Measurements from ENCODE around the gene RAB11FIP2. TPM values are rescaled to one million over a fixed set of nuclear protein-coding genes. Genes with fewer than 3 reads are reported as not detected.

RAB11FIP2 gene
- total RNA-seq, 1 experiment from 2014 or later, result 18.4 TPM

DNA sequence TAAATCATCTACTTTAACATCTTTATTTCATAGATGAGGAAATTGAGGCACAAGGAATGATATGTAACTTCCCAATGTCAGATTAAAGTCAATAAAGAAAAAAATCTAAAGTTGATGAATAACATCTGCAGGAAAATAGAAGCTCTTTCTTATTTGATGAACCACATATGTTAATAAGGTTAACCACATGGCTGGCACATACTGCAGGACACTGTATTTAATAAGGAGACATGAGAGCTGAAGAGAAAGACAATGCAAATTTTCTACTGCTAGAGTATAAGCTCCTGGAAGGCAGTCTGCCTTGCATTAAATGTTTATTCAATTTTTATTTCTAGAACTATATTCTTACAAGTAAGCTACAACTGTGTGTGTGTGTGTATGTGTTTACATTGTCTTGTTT lies 4.4 kb downstream of the RAB11FIP2 start:
- Histone ChIP-seq H4K91ac (ENCODE audit: insufficient read length, low read depth, low read length) (no peak overlapping the region), H3K14ac (ENCODE audit: insufficient read depth, low read length) (no peak overlapping the region), H3K79me2 (ENCODE audit: insufficient read depth, low read length) (peaks cover 1% of the 10 kb centered on the region; the same call in 1 of the 2 replicates), H3K4ac (ENCODE audit: low read depth, low read length) (no peak overlapping the region), H2AK5ac (ENCODE audit: insufficient read length, low read length) (no peak overlapping the region), H3K23me2 (ENCODE audit: insufficient read length, low read depth, low read length, poor library complexity, severe bottlenecking) (peaks cover 5% of the 10 kb centered on the region), H3T11ph (ENCODE audit: low read length) (no peak overlapping the region), H3K79me1 (ENCODE audit: insufficient read depth, low read depth, low read length, poor library complexity, severe bottlenecking) (no peaks in the 10 kb centered on the region), H4K20me1 (ENCODE audit: control insufficient read depth, insufficient read depth, insufficient read length) (no peaks in the 10 kb centered on the region), H3K9ac (ENCODE audit: extremely low read depth, insufficient read length, low read length) (no peak overlapping the region), H3K27me3 (ENCODE audit: insufficient read depth, low read length) (no peaks in the 10 kb centered on the region), H2BK120ac (ENCODE audit: low read depth, low read length, poor library complexity, severe bottlenecking) (no peak overlapping the region), H2BK5ac (ENCODE audit: insufficient read length, low read length) (no peak overlapping the region), H2BK15ac (ENCODE audit: low read depth, low read length) (no peak overlapping the region), H2AFZ (ENCODE audit: low read length) (no peak overlapping the region), H3K4me1 (ENCODE audit: insufficient read depth, low read length) (no peaks in the 10 kb centered on the region), H2BK12ac (ENCODE audit: insufficient read length, low read depth, low read length) (no peak overlapping the region), H3K56ac (ENCODE audit: insufficient read length, low read depth, low read length) (no peak overlapping the region), H3K18ac (ENCODE audit: insufficient read length, low read depth, low read length) (no peak overlapping the region), H4K8ac (replicated peaks; ENCODE audit: insufficient read length, low read depth, low read length) (no peak overlapping the region), H3K23ac (ENCODE audit: insufficient read length, low read depth, low read length) (no peak overlapping the region), H3K27ac (ENCODE audit: insufficient read length, low read depth, low read length) (no peak overlapping the region), H2BK20ac (ENCODE audit: low read depth, low read length, poor library complexity, severe bottlenecking) (no peak overlapping the region), H3K9me3 (ENCODE audit: control insufficient read depth, low read depth, low read length) (no peaks in the 10 kb centered on the region), H3K4me2 (ENCODE audit: insufficient read depth, insufficient read length, low read length) (no peak overlapping the region), H4K5ac (ENCODE audit: insufficient read length, low read depth, low read length) (no peak overlapping the region)
- no peaks in the 10 kb centered on the region for H3K36me3 Mint-ChIP-seq (ENCODE audit: insufficient read depth in 1 of 3, low read depth in 3 of 3)
- H3K4me3 Mint-ChIP-seq, result no peak overlapping the region
- no peak for DNase-seq
- H3K4me1 Mint-ChIP-seq, result peaks cover 20 to 21% of the 10 kb centered on the region in 2 experiments
- no peaks in the 10 kb centered on the region for H3K9me3 Mint-ChIP-seq
- TF ChIP-seq CTCF (conservative IDR thresholded peaks at IDR 0.05), result no peak
- H3K27ac Mint-ChIP-seq, result no peak overlapping the region
- H3K27me3 Mint-ChIP-seq (ENCODE audit: low read depth), result no peaks in the 10 kb centered on the region
